GM10248 (cell line): ENCODE results near the gene FHIT.

Experiments used
- CTCF ChIA-PET: fragments of 300-600 bp; sonication (Branson Sonifier 250); formaldehyde crosslinking; extraction: SDS; loops from one replicate; lab custom pipeline; 2021; ENCODE audit warnings: antibody characterized with exemption; lab: Yijun Ruan, JAX
- POLR2A ChIA-PET: fragments of 350-650 bp; sonication (Branson Sonifier 250); formaldehyde crosslinking; extraction: SDS; loops from one replicate; lab custom pipeline; 2020; ENCODE audit warnings: antibody characterized with exemption; lab: Yijun Ruan, JAX
- DNase-seq: peaks from one replicate; pipeline ENCODE4 v3.0.0; 2012; ENCODE audit errors: extremely low spot score
- CTCF ChIP-seq: IDR thresholded peaks from 2 replicates; pipeline ENCODE4 v1.5.1; 2012; ENCODE audit warnings: mild to moderate bottlenecking, low read depth; ENCODE audit errors: extremely low read depth, missing control alignments, control extremely low read depth

The FHIT gene

GRCh38 chr3:61184956-61185355, 66.3 kb downstream of the FHIT start:
- ChIA-PET CTCF (interaction anchor here (1.0 to 1.5 kb wide), 3 partner anchors 12 to 17 kb away, joined by 3 to 6 read pairs (median 3); no protein-coding TSS in a partner anchor), POLR2A (no interaction called here)
- TF ChIP-seq CTCF: no peak
- DNase-seq: no peak

- peak; percentile 13 for DNase-seq
- CTCF ChIA-PET: no interaction called here
- POLR2A ChIA-PET: no interaction called here
- no peak for TF ChIP-seq CTCF
Measured at GRCh38 chr3:61182662-61183061, 68.6 kb downstream of the FHIT start.

GRCh38 chr3:61181874-61182273, 69.4 kb downstream of the FHIT start:
- CTCF ChIA-PET: no interaction called here
- no peak for TF ChIP-seq CTCF
- DNase-seq: peak; percentile 67
- POLR2A ChIA-PET: no interaction called here

- POLR2A ChIA-PET: no interaction called here
- CTCF ChIA-PET: interaction anchor here (0.8 to 1.0 kb wide), 2 partner anchors 21 to 69 kb away, joined by 3 read pairs; no protein-coding TSS in a partner anchor
- DNase-seq: no peak
Measured at GRCh38 chr3:61180206-61180605, 71.0 kb downstream of the FHIT start.

GRCh38 chr3:61178167-61178566, 73.1 kb downstream of the FHIT start:
- DNase-seq: no peak
- CTCF ChIA-PET: no interaction called here
- POLR2A ChIA-PET: no interaction called here
- no peak for TF ChIP-seq CTCF

More at GRCh38 chr3:61180206-61180605, 71.0 kb downstream of the FHIT start:
- TF ChIP-seq CTCF: no peak

GRCh38 chr3:61177450-61177849, 73.8 kb downstream of the FHIT start:
- no peak for DNase-seq
- TF ChIP-seq CTCF: no peak
- POLR2A ChIA-PET: no interaction called here
- CTCF ChIA-PET: no interaction called here
